Measurements from ENCODE around the gene SEC14L2.
"Not testable (repeated sequence)": the region's sequence is repeated elsewhere in the genome, so short reads cannot be mapped to it uniquely, and the experiment has no call there.

The SEC14L2 gene

DNA sequence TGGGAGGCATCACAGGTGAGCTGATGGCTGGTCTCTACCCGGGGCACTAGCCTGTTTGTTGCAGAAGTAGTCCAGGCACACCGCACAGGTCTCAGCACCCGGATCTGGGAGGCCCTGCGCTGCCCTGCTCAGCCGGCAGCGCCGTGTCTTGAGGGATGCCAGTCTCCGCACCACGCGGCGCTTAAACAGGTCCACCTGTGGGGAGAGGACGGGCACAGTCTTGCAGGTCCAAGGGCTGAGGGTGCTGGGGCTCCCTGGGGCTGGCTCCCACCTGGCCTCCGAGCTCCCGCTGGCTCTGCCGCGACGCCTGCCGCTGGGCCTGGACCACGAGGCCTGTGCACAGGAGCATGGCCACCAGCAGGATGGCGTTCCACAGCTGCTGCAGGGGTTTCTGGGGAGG, 16.8 kb upstream of the SEC14L2 start:
- no peak for DNase-seq

DNA sequence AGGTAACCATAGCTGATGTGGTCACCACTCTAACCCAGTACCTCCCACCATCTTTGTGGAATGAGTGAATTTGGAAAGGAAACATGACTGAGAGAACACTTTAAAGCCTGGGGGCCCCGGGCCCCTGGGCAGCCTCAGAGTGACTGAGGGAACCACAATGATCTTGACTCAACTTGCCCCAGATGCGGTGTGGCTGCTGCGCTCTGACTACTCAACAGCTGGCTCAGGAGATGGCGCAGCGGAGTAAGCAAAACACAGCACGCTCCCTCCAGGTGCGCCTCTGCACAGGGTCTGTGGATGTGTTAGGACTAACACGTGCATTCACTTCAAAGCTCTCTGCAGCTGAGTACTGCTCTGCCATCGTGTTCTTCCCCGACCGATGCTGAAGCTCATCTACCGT, 15.6 kb upstream of the SEC14L2 start:
- DNase-seq = no peak

DNA sequence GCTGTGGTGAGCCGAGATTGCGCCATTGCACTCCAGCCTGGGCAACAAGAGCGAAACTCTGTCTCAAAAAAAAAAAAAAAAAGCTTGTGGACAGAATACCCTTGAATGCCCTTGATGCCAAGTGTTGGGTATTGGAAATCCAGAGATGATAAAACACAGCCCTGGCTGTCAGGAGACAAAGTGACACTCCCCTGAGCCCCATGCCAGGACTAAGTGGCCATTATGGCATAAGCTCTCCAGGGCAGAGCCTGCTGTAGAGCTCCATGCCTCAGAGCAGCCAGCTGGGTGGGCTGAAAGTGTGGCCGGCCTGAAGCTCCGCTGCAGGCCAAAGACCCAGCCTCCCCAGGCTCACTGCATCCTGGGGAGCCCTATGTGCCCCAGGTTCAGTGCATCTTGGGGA, 14.5 kb upstream of the SEC14L2 start:
- DNase-seq = no peak

DNA sequence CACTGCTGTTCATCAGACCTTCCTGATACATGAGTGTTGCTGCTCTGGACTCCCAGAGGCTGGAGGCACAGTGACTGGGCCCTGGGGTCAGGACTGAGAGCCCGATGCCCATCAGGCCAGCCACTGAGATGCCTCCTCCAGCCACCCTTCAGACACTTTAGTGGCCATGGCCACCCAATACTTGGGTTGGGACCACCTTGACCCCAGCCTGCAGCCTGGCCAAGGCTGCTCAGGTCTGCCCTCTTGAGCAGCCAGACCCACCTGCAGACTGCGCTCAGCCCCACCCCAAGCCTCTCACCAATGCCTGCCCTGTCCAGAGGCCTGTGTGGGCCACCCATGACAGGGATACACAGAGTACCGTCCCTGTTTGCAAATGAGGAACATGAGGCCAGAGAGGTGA, 13.8 kb upstream of the SEC14L2 start:
- DNase-seq = no peak

DNA sequence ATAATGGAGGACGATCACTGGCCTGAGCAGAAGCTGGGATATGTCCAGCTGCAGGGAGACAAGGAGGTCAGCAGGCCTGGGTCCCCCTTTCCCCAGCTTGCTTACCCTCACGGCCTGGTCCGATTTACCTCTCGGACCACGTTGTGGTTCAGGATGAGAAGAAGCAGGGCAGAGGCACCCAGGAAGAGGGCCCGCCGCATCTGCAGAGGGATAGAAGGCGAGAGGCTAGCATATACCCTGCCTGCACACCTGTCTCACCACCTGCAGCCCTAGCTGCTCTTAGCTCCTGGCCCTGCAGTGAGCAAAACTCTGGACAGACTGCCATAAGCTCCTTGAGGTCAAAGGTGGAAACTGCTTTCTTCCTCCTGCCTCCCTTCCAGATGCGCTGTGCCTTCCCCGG, 10.9 kb upstream of the SEC14L2 start:
- DNase-seq = no peak

DNA sequence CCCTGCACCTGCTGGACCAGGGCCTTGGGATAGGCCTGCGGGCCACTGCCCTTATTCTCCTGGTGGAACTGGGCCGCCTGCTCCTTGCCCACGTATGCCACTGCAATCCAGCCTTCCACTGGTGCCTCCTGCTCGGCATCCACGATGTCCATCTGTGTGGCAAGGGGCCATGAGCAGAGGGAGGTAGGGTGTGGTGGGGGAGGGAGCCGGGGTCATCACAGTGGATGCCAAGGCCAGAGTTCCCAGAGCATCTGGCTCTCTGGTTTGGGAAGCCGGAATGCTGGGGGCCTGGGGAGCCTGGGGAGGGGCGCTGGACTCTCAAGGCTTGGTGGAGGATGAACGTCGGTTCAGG, 10.2 kb upstream of the SEC14L2 start:
- DNase-seq = no peak

DNA sequence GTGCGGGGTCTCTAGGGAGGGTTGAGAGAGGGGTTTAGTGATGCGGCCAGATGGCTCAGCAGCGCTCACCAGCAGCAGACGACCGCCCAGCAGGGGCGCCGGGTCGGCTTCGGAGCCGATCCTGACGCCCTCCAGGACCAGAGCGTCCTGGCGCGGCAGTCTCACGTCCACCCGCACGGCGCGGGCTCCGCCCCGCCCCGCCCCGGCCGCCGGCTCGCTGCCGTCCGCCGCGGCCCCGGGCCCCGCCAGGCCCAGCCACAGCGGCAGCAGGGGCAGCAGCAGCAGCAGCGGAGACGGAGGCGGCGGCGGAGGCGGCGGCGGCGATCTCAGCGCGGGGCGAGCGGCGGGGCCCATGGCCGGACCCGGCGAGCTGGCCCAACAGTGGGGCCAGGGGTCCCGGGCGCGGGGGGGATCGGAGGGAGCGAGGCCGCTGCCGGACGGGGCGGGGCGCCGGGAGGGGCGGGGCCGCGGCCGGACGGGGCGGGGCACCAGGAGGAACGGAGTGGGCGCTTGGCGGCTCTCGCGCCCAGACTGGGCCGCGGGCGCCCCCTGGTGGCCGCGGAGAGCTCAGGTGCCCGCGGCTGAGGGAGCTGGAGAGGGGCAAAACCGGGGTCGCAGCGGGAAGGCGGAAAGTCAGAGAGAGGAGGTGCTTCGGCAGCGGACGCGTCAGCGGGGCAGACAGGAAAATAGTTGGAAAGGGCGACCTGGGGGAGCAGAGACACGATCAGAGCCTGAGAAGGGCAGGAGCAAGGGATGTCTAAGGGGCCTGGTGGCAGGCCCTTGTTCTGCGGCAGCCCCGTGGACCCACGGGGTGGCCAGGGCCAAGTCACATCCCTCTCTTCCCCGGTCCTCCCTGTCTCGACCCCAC, 9.6 kb upstream of the SEC14L2 start, which contains the start of gene RNF215:
RNF215 (minus strand) TSS at position 452 of the 868 bp plus-strand sequence; CDS start at position 354, 98 bp downstream.
- DNase-seq = no peak

DNA sequence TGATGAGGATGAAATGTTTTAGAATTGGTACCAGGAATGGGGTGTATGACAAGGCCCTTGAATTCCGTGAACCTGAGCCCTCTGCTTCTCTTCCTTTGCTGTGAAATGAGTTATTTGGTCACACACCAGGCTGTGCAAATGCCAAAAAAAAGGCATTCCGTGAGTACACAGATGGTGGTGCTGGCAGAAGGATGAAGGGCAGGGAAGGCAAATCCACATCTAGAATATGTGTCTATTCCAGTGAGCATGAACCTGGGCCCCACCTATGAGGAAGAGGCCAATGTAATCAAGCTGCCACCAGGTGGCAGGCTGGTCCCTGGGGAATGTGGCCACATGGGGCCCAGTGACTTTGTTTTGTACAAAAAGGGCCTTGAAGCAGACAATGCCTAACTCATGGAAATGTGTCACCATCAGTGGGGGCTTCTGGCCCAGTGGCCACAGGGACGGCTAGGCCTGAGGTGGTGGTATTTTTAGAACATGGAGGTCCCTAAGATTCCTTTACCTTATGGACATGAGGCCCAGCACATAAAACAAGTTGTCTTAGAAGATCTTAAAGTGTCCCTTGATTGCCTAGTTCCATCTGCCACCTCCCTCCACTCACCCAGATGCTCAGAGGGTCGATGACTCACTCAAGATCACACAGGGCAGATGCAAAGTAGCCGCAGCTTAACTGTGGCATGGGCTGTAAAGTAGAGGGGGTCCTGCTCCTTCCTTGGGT, 5.7 kb upstream of the SEC14L2 start:
- no peak for DNase-seq

DNA sequence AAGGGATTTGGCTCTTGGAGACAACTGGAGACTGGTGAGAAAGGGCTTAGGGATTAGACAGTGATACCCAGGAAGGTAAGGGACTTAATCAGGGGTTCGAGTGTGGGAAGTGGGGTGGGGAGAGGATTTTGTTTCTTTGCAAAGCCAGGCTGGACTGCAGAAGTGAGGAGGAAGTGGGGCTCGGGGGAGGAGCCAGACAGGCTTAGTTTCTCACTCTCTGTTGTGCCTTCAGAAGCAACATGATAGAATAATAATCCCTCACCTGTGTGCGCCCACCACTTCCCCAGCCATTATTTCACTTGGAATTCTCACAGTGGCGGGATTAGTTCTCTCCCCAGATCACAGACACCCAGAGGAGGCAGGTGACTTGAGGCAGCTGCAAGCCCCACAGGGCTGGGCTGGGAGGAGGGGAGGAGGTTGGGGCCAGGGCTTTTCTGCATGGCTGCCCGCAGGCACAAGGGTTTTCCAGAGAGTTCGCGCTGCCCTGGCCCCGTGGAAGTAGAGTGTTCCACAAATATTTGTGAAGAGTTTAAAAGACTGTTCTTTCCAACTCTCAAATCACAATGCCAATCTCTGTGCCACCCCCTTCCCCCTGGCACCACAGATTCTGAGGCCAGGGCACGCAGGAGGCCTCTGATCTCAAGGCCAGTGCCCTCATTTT, 4.0 kb upstream of the SEC14L2 start:
- no peak for DNase-seq

DNA sequence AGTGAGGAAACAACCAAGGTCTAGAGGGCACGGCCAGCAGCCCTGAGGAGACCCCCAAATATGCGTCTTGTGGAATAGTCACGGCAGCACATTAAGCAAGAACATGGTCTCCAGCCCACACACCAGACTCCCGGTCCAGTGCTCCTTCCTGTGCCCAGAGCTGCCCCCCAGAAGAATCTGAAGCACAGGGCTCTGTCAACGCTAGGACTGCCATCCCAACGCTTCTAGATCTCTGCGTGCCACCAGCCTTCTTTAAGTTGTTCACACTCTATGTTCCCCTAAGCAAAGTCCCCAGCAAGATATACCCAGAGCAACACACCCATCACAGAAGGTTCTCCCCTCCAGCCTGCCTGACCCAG, 3.5 kb upstream of the SEC14L2 start:
- DNase-seq = no peak

DNA sequence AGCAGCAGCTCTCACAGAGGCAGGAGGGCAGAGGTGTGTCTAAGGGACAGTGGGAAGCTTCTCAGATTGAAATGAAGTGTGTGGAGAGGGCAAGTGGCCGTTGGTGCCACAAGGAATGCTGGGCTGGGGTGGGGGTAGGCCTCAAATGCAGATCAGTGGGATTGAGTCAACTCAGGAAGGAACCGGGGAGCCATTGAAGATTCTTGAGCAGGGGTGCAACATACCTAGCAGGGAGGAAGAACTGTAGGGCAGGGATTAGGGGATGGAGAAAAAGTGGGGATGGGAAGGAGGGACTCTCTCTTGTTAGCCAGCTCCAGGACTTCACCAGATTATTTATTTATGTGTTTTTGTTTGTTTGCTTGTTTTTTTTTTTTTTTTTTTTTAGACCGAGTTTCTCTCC, 2.9 kb upstream of the SEC14L2 start:
- no peak for DNase-seq

DNA sequence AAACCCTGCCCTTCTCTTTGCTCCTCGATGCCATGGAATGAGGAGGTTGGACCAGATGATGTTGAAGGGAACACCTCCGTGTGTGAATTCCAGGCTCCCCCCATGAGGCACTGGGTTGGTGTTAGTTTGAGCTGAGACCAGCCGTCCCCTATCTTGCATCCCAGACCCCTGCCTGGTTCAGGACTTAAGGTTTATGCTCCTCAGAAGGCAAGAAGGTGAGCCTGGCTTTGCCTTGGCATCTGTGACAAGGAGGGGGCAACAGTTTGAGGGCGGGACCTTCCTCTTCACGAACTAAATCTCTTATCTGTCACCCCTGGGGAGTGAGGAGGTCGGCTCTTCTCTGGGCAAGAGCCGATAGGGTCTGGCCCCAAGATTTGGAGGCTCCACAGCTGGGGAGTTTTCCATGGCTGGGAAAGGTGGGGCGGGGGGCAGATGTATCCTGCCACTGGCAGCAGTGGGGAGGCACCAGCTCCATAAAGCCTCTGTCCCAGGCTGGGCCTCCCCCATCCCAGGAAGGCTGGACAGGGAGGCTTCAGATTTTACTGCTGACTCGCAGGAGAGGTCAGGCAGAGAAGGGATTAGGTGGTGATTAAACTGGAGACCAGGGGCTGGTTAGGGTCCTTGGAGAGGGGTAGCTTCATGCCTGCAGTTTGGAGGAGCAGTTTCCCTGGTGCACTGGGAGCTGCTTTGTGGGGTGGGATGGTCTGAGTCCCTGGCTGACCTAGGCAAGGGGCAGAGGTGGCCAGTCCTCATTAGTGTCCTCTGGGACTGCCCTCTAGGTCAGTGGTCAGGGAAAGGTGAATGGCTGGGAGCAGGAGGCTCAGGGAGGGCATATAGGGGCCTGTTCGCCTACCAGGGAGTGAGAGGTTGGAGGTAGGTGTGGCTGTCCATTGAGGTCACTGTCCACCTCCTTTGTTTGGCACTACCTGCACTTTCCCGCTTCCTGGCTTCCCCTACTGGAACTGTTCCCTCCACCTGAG, 1.1 kb downstream of the SEC14L2 start:
- no peak for DNase-seq

DNA sequence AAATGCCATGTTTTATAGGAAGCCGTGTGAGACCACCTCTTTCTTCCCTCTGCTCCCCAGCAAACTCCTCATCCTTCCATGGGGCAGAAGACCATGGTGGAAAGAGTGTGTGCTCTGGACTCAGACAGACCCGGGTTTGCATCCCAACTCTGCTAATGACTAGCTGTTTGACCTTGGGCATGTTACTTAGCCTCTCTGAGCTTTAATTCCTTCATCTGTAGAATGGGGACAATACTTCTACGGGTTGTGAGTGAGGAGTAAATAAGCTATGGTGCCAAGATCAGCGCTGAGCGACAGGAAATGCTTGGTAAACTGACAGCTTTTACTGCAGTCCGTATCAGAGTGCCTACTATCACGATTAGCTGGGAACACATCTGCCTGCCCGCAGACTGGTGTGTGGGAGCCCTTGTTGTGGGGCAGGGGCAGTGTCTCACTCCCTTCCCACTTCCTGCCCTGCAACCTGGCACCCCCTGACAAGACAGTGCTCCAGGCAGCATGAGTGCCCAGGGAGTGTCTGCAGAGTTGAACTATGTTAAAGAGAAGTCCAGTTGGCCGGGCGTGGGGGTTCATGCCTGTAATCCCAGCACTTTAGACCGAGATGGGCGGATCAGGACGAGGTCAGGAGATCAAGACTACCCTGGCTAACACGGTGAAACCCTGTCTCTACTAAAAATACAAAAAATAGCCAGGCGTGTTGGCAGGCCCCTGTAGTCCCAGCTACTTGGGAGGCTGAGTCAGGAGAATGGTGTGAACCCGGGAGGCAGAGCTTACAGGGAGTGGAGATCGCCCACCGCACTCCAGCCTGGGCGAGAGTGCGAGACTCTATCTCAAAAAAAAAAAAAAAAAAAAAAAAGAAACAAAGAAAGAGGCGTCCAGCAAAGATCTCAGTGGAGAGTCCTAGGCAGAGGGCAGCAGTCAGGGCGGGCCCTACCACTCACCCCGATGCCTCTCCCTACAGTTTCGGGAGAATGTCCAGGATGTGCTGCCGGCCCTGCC, 2.2 kb downstream of the SEC14L2 start:
- DNase-seq = no peak

DNA sequence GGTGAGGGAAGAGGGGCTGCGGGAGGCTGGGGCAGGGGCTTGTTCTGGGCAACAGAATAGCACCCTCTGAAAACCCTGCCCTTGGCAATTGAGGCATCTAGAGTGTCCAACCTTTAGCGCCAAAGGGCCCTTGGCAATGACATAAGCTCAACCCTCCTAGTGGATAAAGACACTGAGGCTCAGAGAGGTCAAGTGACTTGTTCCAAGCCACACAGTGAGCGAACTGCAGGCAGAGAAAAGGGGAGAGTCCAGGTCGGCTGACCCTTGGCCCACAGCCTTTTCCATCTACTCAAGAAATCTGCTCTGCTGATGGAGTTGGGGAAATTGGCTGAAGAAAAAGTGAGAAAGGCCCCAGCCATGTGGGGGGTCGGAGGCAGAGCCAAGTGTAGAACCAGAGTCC, 2.9 kb downstream of the SEC14L2 start:
- DNase-seq = no peak

DNA sequence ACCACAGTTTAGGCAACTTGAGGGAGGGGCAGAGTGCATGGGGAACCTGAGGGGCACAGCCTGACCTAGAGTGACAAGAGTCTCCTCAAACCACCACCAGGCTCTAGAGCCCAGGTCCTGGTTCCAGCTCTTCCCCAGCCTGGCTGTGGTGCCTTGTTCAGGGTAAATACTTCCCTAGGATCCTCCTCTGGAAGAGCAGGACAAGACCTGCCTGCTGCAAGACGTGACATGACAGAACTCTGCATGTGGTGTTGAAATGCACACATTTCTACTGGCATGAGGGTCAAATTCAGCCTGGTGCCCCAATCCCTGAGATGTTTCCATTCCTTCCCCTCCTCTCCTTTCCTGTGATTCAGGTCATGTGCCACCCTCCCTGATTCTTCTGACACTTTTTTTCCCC, 3.3 kb downstream of the SEC14L2 start:
- no peak for DNase-seq

DNA sequence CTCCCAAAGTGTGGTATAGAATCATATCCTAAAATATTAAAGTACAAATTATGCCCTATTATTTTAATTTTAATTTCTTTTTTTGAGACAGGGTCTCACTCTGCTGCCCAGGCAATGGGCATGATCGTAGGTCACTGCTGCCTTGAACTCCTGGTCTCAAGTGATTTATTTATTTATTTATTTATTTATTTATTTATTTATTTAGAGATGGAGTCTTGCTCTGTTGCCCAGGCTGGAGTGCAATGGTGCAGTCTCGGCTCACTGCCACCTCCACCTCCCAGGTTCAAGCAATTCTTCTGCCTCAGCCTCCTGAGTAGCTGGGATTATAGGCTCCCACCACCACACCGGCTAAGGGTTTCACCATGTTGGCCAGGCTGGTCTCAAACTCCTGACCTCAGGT, 4.2 kb downstream of the SEC14L2 start:
- not testable (repeated sequence) for DNase-seq

DNA sequence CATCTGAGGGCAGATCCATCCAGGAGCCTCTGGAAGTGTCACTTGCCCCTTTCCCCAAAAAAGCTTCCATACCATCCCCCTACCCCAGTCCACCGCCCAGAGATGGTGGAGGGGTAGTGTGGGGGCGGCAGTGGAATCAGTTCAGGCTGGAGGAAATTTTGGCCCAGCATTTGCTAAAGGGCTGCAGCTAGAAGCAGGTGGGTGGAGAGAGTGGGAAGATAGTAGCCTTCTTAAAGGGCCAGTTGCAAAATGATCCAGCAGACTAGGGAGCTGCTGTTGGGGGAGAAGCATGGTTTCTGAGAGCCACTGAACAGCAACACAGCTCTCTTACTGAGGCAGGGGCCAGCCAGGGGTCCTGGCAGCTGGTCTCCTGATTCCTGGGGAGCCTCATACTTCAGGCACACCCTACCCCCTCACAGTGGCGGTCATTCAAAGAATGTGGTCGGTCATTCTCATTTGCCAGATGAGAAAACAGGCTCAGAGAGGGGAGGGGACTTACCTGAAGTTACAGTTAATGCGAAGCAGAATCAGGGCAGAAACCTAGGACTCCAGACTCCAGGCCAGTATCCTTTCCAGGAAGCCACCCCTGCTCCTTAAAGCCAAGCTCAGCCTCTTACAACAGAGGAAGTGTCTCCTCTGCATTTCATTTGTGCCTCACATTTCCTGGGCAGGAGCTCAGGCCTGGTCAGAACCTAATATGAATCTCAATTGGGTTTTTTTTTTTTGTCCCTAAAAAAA, 5.4 kb downstream of the SEC14L2 start:
- no peak for DNase-seq

DNA sequence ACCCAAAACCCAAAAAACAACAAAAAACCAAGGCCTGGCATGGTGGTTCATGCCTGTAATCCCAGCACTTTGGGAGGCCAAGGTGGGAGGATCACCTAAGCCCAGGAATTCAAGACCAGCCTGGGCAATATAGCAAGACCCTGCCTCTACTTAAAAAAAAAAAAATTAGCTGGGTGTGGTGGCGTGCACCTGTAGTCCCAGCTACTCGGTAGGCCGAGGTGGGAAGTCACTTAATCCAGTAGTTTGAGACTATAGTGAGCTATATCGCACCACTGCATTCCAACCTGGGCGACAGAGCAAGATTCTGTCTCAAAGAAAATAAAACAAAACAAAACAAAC, 5.9 kb downstream of the SEC14L2 start:
- DNase-seq = not testable (repeated sequence)

DNA sequence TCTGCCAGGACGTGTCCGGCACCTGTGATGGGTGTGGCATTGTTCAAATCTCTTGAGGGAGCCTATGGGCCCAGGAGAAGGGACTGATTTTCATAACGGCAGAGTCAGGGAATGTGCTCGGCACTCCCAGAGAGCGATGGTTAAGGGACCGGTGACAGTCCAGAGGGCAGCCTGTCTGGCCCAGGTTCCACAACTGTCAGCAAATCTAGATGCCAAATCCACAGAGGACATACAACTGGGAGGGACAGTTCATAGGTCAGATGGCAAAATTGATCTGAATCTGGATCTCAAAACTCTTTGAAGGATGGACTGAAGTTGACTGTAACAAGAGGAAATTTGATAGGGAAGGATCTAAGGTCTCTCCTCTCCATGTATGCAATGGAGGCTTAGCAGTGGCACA, 7.5 kb downstream of the SEC14L2 start:
- no peak for DNase-seq

DNA sequence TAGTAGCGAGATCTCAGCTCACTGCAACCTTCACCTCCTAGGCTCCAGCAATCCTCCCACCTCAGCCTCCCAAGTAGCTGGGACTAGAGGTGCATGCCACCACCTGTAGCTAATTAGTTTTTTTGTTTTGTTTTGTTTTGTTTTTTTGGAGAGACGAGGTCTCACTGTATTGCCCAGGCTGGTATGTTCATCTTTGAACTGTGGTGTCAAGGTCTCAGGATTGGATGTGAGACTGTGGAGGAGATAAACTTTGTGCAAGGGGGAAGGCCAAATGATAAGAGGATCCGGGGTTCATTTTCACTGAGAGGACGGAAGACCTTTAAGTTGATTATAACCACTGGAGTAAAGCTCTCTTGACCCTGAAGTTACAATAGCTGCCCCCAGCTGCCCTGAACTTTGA, 8.9 kb downstream of the SEC14L2 start:
- no peak for DNase-seq

DNA sequence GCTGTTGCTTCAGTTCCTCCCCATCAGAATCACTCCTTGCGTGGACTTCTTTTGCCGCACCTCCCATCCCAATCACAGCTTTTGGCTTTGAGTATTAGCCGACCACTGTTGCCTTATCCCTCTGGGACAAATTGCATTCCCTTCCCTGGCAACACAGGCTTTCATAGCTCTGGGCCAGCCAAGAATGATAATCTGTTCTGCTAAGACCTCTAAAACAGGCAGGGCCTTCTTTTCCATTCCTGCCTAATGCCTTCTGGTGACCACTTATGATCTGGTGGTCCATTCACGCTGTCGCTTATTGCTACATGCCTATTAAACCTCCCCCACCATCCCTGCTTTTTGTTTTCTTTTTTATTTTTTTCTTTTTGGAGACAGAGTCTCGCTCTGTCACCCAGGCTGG, 9.6 kb downstream of the SEC14L2 start:
- DNase-seq = no peak
